Stimulated activated naive CD4-positive, alpha-beta T cell (primary cell): Measurements from ENCODE around the gene STRADB.
"Not testable (repeated sequence)": the region's sequence is repeated elsewhere in the genome, so short reads cannot be mapped to it uniquely, and the experiment has no call there.

Experiments
- DNase-seq, 6 experiments: peaks; one replicate each; lab custom pipeline; 2025; lab: John Stamatoyannopoulos, UW

STRADB gene, protein sequence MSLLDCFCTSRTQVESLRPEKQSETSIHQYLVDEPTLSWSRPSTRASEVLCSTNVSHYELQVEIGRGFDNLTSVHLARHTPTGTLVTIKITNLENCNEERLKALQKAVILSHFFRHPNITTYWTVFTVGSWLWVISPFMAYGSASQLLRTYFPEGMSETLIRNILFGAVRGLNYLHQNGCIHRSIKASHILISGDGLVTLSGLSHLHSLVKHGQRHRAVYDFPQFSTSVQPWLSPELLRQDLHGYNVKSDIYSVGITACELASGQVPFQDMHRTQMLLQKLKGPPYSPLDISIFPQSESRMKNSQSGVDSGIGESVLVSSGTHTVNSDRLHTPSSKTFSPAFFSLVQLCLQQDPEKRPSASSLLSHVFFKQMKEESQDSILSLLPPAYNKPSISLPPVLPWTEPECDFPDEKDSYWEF

GRCh38 chr2:201451292-201452057 lies at the start of gene STRADB, which contains the start of gene TRAK2:
Gene STRADB, plus strand, starts transcription at chr2:201451740. Its CDS starts 3,101 bp downstream, at chr2:201454841.
Gene TRAK2, minus strand, starts transcription at chr2:201451458. Its CDS starts 30,951 bp downstream, at chr2:201420507.
- DNase-seq: peak; percentile 87 to 94 (median 91)

- DNase-seq: no peak
These were observed 49.7 kb upstream of the STRADB start for GRCh38 chr2:201401815-201402214.

- no peak for DNase-seq
These were observed 48.6 kb upstream of the STRADB start for GRCh38 chr2:201402651-201403562.

GRCh38 chr2:201403880-201404279 lies 47.7 kb upstream of the STRADB start:
- no peak for DNase-seq

DNA sequence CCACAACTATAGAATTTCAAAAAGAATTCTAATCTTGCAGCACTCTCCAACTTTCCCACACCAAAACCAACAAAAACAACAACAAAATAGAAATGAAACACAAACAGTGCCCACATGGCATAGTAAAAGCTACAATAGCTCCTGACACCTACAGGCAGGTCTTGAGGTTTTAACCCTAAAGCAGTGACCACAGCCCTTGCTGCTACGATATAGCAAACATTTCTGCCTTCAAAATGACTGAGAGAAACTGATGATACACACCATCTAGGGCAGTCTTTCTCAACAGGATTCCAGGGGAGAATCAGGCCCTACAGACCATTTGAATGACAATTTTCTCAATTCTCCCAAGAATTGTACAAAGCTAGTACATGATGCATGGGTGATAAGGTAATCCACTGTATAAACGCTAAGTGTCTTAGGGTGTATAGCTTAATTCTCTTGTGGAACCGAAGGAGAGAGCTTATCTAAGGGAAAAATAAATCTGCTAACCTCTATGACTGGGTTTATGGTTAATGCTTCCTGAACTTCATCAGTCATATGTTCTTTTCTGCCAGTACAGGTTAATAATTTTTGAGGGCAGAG lies 46.8 kb upstream of the STRADB start:
- DNase-seq: no peak

DNA sequence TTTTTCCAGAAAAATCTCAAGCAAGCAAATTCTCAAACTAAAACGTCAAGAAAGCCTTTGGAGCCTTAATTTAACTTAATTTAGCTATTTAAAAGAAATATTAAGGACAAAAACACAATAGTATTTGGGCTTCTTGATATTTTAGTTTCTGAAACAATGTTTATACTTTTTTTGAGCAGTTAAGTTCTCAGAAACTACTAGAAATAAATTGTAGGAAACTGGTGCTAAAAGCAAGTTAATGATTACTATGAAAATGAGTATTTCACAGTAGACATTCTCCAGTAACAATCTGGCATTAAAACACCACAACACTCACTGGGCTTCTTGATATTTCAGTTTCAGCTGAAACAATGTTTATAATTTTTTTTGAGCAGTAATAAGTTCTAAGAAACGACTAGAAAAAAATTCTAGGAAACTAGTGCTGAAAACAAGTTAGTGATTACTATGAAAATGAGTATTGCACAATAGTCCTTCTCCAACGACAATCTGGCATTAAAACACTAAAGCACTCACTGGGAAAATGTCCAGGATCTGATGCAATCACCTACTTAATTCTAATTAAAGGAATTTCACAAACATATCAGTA lies 45.4 kb upstream of the STRADB start:
- DNase-seq: no peak

DNA sequence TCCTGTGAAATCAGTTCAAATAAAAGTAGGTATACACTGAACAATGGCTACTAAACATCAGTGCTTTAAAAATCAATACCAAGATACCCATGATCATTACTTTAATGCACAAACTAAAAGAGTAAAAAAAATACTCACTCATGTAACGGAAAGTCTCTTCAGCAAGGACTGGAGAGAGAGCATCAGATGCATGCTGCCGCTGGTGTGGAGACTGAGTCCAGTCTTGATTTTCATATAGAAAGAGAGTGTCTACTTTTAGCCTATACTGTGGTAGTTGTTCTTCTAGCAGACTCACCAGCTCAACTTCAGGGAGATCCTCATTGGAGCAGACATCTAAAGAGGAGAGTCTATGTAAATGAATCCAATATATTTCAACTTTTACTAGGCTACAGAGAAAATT lies 44.3 kb upstream of the STRADB start:
- no peak for DNase-seq

DNA sequence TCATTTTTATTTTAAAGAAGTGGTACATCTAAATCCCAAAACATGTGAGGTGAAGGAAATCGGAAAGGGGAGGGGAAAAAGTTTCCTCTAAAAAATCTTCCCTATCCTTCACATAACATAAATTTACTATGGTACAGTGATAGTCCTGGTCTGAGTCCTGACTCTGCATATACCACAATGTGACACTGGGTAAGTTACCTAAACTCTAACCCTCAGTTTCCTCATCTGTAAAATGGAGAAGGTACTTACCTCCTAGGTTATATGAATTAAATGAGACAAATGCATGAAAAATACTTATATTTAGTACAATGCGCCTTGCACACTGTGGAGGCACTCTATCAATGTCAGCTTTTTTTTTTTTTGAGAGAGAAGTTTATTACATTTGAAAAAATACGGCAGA lies 42.6 kb upstream of the STRADB start:
- no peak for DNase-seq

DNA sequence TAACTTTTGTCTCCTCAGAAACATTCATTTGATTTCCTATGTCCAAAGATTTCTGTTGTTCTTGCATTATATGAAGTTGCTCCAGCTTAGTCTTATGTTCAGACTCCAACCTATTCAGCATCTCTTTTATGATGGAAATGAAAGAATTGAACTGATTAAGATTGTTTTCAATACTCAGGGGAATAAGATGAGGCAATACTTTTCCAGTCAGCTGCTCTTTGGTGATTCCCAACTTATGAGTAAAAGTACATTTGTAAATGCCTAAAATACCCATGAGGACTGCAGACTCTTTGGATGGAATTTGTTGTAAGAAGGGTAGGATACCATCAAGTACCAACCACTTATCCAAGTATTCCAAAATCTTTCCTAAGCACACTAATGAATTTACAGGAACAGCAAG lies 40.1 kb upstream of the STRADB start:
- no peak for DNase-seq

DNA sequence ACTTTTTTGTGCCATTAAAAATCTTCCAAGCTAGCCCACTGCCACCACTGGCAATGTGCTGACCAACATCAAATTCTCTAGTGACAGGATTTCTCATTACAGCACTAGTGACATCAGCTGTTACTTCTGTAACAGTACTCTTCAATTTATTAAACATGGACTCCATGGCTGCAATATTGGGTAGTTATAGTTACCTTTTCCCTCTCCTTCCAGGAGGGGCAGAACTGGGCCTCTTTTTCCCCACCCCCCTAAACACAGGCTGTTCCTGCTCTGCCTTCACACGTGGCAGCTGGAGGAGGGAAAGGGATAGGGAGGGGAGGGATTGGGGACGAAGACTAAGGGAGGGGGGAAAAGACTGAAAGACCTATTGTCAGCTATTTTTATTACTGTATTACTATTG lies 38.4 kb upstream of the STRADB start:
- no peak for DNase-seq

DNA sequence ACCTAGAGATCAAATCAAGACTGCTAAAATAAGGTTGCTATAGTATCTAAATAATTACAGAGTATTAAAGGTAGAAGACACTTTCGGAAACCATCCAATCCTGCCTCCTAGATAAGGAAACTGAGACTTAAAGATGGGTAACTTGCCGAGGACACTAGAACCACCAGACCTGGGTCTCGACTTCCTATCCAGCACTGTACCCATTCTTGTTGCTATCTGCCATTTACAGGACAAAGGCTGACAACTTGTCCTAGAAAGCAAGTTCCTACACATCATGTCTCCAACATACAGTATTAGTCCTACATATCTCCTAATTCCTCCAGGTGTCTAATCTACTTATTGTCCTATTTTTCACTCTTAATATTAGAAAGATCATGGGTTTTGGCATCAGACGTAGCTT lies 38.0 kb upstream of the STRADB start:
- DNase-seq: no peak

DNA sequence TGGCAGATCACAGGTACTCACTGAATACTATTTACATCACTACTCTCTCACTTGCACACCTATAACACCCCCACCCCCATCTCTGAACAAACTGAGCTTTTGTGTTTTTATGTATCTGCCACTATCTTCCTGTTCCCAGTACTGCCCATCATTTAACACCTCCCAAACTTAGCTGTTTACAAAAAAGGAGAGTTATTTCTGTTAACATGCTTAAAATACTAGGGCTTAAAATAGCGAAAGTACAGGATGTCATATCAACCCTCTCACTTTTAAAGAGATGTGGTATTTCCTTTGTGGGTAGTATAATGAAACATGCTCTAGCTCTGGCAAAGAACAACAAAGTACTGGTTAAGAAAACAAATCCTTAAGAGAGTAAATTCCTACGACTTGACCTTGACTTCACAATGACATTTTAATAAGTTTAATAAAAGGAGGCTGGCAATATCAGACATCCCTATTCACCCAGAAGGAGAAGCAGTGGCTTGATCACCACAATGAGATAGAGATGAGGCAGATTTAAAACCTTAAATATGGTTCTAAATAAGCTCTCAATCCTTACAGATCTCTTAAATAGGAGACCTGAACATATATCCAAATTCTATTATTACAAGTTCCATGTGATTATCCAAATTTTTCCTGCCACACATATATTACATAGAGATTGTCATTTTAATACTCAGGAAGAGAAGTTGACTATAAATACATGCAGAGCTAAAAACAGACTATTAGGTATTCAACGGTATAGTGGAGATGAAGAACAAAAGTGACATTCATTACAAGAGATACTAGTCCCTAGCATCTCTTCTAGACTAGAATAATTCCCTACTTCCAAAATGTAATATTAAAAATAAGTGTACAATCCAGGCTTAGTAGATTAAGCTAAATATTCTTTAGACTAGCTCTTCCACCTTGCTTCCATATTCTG lies 37.2 kb upstream of the STRADB start:
- DNase-seq: peak in 3 of 6 experiments; percentile 17 to 39 (median 21)

DNA sequence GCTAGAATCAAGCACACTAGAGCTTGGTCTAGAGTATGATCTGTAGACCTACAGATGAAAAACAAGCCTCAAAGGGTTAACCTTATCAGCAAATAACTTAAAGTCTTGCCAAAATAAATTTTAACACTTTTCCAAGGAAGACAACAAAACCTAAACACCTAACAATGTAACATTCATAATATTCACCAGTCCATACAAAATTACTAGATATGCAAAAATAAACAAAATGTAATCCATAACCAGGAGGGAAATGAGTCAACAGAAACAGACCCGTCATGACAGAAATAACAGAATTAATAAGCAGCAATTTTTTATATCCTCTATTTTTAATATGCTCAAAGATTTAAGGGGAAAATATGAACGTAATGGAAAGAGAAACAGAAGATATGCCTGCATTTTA lies 36.4 kb upstream of the STRADB start:
- no peak for DNase-seq

DNA sequence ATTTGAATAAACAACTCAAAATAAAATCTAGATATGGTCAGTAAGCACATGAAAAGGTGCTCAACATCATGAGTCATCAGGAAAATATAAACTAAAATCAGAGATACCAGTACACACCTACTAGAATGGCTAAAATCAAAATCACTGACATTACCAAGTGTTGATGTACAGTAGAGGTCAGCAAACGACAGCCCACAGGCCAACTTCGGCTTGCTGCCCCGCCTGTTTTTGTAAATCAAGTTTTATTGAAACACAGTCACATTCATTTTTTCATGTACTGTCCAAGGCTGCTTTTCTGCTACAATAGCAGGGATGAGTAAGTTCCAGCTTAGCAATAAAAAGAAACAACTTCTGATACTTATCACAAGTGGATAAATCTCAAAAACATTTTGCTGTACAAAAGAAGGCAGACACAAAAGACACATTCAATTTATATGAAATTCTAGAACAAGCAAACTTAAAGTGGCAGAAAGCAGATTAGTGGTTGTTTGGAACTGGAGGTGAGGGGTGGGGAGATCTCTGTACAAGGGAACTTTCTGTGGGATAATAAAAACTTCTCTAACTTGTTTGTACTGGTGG lies 32.4 kb upstream of the STRADB start:
- no peak for DNase-seq

DNA sequence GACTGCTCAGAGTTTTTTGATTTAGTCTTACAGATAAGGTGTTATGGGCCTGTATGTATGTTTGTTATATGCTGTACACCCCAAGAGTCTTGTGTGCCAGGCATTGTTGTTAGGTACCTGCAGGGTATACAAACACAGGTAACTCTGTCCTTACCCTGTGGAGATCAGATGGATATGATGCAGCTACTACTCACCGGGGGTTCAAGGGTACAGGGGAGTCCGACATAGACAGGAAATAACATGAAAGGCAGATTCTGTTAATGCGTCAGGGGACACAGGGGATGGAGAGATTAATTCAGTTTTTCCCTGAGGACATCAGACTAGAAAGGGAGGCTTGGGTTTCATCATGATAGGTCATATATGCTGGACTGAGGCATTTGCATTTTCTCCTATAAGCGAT lies 31.6 kb upstream of the STRADB start:
- DNase-seq: no peak

- no peak for DNase-seq
These were observed 31.0 kb upstream of the STRADB start for GRCh38 chr2:201420442-201421113.

- DNase-seq: no peak
These were observed 25.6 kb upstream of the STRADB start for GRCh38 chr2:201425952-201426351.

- not testable (repeated sequence) for DNase-seq
These were observed 23.2 kb upstream of the STRADB start for GRCh38 chr2:201428366-201428765.

GRCh38 chr2:201429835-201430234 lies 21.7 kb upstream of the STRADB start:
- DNase-seq: not testable (repeated sequence)
